HEK293 (cell line): ENCODE measurements around the gene LRRC51.

ENCODE experiments used
- CTCF ChIP-seq: fragments of 450-650 bp; formaldehyde crosslinking; IDR thresholded peaks from 2 replicates; pipeline ENCODE4 v1.5.1; 2016; ENCODE audit warnings: missing biosample characterization, missing genetic modification characterization
- HOXA7 ChIP-seq: sonication (generic); formaldehyde crosslinking; IDR thresholded peaks from 2 replicates; pipeline ENCODE4 v1.8.1; 2022; ENCODE audit warnings: missing genetic modification reagents, borderline replicate concordance
- PBX3 ChIP-seq: sonication (generic); formaldehyde crosslinking; IDR thresholded peaks from 2 replicates; pipeline ENCODE4 v1.8.1; 2022; ENCODE audit warnings: mild to moderate bottlenecking, moderate library complexity, missing genetic modification reagents
- SP2 ChIP-seq: fragments of 450-650 bp; formaldehyde crosslinking; IDR thresholded peaks from 2 replicates; pipeline ENCODE4 v1.5.1; 2016; ENCODE audit warnings: missing biosample characterization, missing genetic modification characterization
- ZBTB8A ChIP-seq: fragments of 450-650 bp; formaldehyde crosslinking; IDR thresholded peaks from 2 replicates; pipeline ENCODE4 v1.5.1; 2016; ENCODE audit warnings: missing biosample characterization, missing genetic modification characterization
- ZNF555 ChIP-seq: fragments of 450-650 bp; formaldehyde crosslinking; conservative IDR thresholded peaks from 2 replicates; pipeline ENCODE4 v1.5.1; 2017; ENCODE audit warnings: missing biosample characterization, mild to moderate bottlenecking, missing genetic modification characterization, inconsistent platforms
- ZNF585B ChIP-seq: fragments of 450-650 bp; formaldehyde crosslinking; IDR thresholded peaks from 2 replicates; pipeline ENCODE4 v1.5.1; 2016; ENCODE audit warnings: missing biosample characterization, missing genetic modification characterization
- ZNF621 ChIP-seq: fragments of 450-650 bp; formaldehyde crosslinking; IDR thresholded peaks from 2 replicates; pipeline ENCODE4 v1.5.1; 2017; ENCODE audit warnings: missing biosample characterization, missing genetic modification characterization
- ZSCAN16 ChIP-seq: fragments of 450-650 bp; formaldehyde crosslinking; IDR thresholded peaks from 2 replicates; pipeline ENCODE4 v1.5.1; 2016; ENCODE audit warnings: missing biosample characterization, missing genetic modification characterization
- TF ChIP-seq, protein P1 (sequence below): fragments of 450-650 bp; formaldehyde crosslinking; IDR thresholded peaks from 2 replicates; pipeline ENCODE4 v1.5.1; 2016; ENCODE audit warnings: missing biosample characterization, missing genetic modification characterization
- TF ChIP-seq, protein P2 (sequence below): fragments of 450-650 bp; formaldehyde crosslinking; IDR thresholded peaks from 2 replicates; pipeline ENCODE4 v1.5.1; 2016; ENCODE audit warnings: missing biosample characterization, missing genetic modification characterization
- TF ChIP-seq, protein P3 (sequence below): fragments of 450-650 bp; formaldehyde crosslinking; IDR thresholded peaks from 2 replicates; pipeline ENCODE4 v1.5.1; 2016; ENCODE audit warnings: missing biosample characterization, missing genetic modification characterization
- TF ChIP-seq, protein P4 (sequence below): fragments of 450-650 bp; formaldehyde crosslinking; IDR thresholded peaks from 2 replicates; pipeline ENCODE4 v1.5.1; 2016; ENCODE audit warnings: missing biosample characterization, missing genetic modification characterization

- TF ChIP-seq, protein P1, sequence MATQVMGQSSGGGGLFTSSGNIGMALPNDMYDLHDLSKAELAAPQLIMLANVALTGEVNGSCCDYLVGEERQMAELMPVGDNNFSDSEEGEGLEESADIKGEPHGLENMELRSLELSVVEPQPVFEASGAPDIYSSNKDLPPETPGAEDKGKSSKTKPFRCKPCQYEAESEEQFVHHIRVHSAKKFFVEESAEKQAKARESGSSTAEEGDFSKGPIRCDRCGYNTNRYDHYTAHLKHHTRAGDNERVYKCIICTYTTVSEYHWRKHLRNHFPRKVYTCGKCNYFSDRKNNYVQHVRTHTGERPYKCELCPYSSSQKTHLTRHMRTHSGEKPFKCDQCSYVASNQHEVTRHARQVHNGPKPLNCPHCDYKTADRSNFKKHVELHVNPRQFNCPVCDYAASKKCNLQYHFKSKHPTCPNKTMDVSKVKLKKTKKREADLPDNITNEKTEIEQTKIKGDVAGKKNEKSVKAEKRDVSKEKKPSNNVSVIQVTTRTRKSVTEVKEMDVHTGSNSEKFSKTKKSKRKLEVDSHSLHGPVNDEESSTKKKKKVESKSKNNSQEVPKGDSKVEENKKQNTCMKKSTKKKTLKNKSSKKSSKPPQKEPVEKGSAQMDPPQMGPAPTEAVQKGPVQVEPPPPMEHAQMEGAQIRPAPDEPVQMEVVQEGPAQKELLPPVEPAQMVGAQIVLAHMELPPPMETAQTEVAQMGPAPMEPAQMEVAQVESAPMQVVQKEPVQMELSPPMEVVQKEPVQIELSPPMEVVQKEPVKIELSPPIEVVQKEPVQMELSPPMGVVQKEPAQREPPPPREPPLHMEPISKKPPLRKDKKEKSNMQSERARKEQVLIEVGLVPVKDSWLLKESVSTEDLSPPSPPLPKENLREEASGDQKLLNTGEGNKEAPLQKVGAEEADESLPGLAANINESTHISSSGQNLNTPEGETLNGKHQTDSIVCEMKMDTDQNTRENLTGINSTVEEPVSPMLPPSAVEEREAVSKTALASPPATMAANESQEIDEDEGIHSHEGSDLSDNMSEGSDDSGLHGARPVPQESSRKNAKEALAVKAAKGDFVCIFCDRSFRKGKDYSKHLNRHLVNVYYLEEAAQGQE = no peak
- TF ChIP-seq CTCF (tag by site-specific recombination) (no peak), ZNF621 (tag by site-specific recombination) (no peak), SP2 (no peak), PBX3 (CRISPR knock-in tag) (no peak), ZSCAN16 (tag by site-specific recombination) (no peak), ZNF585B (tag by site-specific recombination) (no peak), HOXA7 (CRISPR knock-in tag) (no peak), ZBTB8A (tag by site-specific recombination) (no peak), ZNF555 (tag by site-specific recombination) (no peak)
- TF ChIP-seq, protein P2, sequence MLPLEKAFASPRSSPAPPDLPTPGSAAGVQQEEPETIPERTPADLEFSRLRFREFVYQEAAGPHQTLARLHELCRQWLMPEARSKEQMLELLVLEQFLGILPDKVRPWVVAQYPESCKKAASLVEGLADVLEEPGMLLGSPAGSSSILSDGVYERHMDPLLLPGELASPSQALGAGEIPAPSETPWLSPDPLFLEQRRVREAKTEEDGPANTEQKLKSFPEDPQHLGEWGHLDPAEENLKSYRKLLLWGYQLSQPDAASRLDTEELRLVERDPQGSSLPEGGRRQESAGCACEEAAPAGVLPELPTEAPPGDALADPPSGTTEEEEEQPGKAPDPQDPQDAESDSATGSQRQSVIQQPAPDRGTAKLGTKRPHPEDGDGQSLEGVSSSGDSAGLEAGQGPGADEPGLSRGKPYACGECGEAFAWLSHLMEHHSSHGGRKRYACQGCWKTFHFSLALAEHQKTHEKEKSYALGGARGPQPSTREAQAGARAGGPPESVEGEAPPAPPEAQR (tag by site-specific recombination) = no peak
- TF ChIP-seq, protein P3, sequence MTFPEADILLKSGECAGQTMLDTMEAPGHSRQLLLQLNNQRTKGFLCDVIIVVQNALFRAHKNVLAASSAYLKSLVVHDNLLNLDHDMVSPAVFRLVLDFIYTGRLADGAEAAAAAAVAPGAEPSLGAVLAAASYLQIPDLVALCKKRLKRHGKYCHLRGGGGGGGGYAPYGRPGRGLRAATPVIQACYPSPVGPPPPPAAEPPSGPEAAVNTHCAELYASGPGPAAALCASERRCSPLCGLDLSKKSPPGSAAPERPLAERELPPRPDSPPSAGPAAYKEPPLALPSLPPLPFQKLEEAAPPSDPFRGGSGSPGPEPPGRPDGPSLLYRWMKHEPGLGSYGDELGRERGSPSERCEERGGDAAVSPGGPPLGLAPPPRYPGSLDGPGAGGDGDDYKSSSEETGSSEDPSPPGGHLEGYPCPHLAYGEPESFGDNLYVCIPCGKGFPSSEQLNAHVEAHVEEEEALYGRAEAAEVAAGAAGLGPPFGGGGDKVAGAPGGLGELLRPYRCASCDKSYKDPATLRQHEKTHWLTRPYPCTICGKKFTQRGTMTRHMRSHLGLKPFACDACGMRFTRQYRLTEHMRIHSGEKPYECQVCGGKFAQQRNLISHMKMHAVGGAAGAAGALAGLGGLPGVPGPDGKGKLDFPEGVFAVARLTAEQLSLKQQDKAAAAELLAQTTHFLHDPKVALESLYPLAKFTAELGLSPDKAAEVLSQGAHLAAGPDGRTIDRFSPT = no peak
- TF ChIP-seq, protein P4, sequence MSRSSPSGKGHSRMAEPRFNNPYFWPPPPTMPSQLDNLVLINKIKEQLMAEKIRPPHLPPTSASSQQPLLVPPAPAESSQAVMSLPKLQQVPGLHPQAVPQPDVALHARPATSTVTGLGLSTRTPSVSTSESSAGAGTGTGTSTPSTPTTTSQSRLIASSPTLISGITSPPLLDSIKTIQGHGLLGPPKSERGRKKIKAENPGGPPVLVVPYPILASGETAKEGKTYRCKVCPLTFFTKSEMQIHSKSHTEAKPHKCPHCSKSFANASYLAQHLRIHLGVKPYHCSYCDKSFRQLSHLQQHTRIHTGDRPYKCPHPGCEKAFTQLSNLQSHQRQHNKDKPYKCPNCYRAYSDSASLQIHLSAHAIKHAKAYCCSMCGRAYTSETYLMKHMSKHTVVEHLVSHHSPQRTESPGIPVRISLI (tag by site-specific recombination) = no peak
Measured at GRCh38 chr11:72067676-72068075, 13.0 kb upstream of the LRRC51 start.
